Right lobe of liver (tissue), 4 donors: ENCODE results near the gene NCF4.

Source experiments
- POLR2A ChIP-seq: fragments of 450-650 bp; IDR thresholded peaks from one replicate; pipeline ENCODE4 v1.6.1; 2017; ENCODE audit warnings: antibody characterized with exemption, mild to moderate bottlenecking
- TF ChIP-seq, protein P1 (sequence below), 4 donors: fragments of 200-600 bp in 3 of 4; fragments of 450-650 bp in 1 of 4; IDR thresholded peaks; one replicate each; pipeline versions ENCODE4 v1.5.1 to v1.8.0; 2016 to 2022; ENCODE audit warnings: antibody characterized with exemption in 4 of 4, mild to moderate bottlenecking in 2 of 4
- donor health status: DM: no; HTN: no; CAD: no.
- donor health status: DM: no; HTN: no; CAD: no.
- donor health status: DM: no; HTN: yes; CAD: no.

DNA sequence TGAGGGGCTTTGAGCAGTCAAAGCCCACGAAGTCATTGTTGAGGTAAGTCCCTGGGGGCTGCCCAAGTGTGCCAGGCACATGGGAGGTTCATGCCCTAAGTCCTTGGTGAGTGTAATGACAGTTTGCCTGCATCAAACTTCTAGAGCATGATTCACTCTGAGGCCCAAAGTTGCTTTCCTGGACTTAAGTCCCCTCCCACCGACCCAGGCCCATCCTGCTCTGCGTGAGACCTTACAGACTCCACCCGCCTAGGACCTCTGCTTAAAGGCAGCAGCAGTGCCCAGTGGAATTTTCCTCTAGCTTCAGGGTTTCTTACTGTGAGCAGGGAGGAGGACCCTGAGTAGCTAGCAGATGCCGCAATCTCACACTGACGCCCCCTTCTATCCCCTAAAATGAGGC, 38.2 kb upstream of the NCF4 start:
- TF ChIP-seq, protein P1, sequence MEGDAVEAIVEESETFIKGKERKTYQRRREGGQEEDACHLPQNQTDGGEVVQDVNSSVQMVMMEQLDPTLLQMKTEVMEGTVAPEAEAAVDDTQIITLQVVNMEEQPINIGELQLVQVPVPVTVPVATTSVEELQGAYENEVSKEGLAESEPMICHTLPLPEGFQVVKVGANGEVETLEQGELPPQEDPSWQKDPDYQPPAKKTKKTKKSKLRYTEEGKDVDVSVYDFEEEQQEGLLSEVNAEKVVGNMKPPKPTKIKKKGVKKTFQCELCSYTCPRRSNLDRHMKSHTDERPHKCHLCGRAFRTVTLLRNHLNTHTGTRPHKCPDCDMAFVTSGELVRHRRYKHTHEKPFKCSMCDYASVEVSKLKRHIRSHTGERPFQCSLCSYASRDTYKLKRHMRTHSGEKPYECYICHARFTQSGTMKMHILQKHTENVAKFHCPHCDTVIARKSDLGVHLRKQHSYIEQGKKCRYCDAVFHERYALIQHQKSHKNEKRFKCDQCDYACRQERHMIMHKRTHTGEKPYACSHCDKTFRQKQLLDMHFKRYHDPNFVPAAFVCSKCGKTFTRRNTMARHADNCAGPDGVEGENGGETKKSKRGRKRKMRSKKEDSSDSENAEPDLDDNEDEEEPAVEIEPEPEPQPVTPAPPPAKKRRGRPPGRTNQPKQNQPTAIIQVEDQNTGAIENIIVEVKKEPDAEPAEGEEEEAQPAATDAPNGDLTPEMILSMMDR (IDR thresholded peaks at IDR 0.05): no peak
- TF ChIP-seq POLR2A: no peak
